Spleen (tissue), 7 donors: ENCODE results near the gene MYDGF.
A peak's percentile ranks its signal among the peaks of the same experiment; 100 is the strongest.

Experiments
- CTCF ChIP-seq, 11 experiments: fragments of 200-600 bp in 7 of 11; fragments of 450-650 bp in 4 of 11; sonication (generic) in 4 of 11; IDR thresholded peaks in 8 of 11; conservative IDR thresholded peaks in 3 of 11; 1 replicate in 7 of 11; 2 replicates in 4 of 11; pipeline versions ENCODE4 v1.4.0 to v1.8.0; 2016 to 2021; ENCODE audit warnings: antibody characterized with exemption in 11 of 11, inconsistent platforms in 4 of 11, mild to moderate bottlenecking in 1 of 11
- POLR2A ChIP-seq, 3 donors: fragments of 450-650 bp; IDR thresholded peaks; one replicate each; pipeline ENCODE4 v1.5.1; 2017; ENCODE audit warnings: antibody characterized with exemption in 3 of 3, mild to moderate bottlenecking in 1 of 3
- POLR2AphosphoS5 ChIP-seq, 3 donors: sonication (generic); formaldehyde crosslinking; IDR thresholded peaks; one replicate each; pipeline ENCODE4 v1.5.1; 2017; ENCODE audit warnings: antibody characterized with exemption in 3 of 3
- donor health status: DM: no; HTN: no; CAD: no; lungs with moderate emphysema.
- donor health status: DM: no; HTN: no; CAD: no.
- donor health status: DM: no; HTN: no; CAD: no.

GRCh38 chr19:4697304-4697703 lies 27.2 kb upstream of the MYDGF start:
- TF ChIP-seq CTCF (IDR thresholded peaks at IDR 0.05 in 8 of 11, conservative IDR thresholded peaks at IDR 0.05 in 3 of 11), result no peak
- peak in 1 of 3 donors; percentile 22 for TF ChIP-seq POLR2AphosphoS5 (IDR thresholded peaks at IDR 0.05)
- TF ChIP-seq POLR2A (IDR thresholded peaks at IDR 0.05), result no peak
